H1 (cell line): Measurements from ENCODE around the gene XRN2. TPM values are rescaled to one million over a fixed set of nuclear protein-coding genes. Genes with fewer than 3 reads are reported as not detected.

Experiments used
- CTCF ChIA-PET: fragments of 300-600 bp; sonication (Branson Sonifier 250); formaldehyde crosslinking; loops from one replicate; lab custom pipeline; 2021; ENCODE audit not compliant: partially characterized antibody; lab: Charles Lee
- POLR2A ChIA-PET: fragments of 300-600 bp; sonication (Branson Sonifier 250); formaldehyde crosslinking; loops from one replicate; lab custom pipeline; 2021; ENCODE audit warnings: inconsistent platforms; ENCODE audit not compliant: partially characterized antibody; lab: Charles Lee
- DNase-seq, 2 experiments: peaks; one replicate each; pipeline versions ENCODE4 v3.0.0 to v3.0.0-alpha.2; 2010 to 2022; ENCODE audit warnings: low spot score in 2 of 2, low read depth in 1 of 2, mixed read lengths in 1 of 2
- FAIRE-seq: peaks from 2 replicates; lab custom pipeline; 2011; peaks lifted over from hg19 to GRCh38; lab: Jason Lieb, UNC
- H2AFZ ChIP-seq: 2 replicates; pipeline ENCODE4 v1.8.1; 2012; ENCODE audit warnings: low read length, inconsistent platforms
- H2AK5ac ChIP-seq: 2 replicates; pipeline ENCODE4 v1.6.1; 2013; ENCODE audit warnings: low read depth, low read length
- H2BK120ac ChIP-seq: replicated peaks from 2 replicates; pipeline ENCODE3; 2013; ENCODE audit warnings: low read depth, low read length, inconsistent platforms
- H2BK12ac ChIP-seq: 2 replicates; pipeline ENCODE4 v1.6.1; 2013; ENCODE audit warnings: low read depth, low read length
- H2BK15ac ChIP-seq: 2 replicates; pipeline ENCODE4 v1.6.1; 2013; ENCODE audit warnings: low read length
- H2BK20ac ChIP-seq: 2 replicates; pipeline ENCODE4 v1.6.1; 2013; ENCODE audit warnings: low read length
- H2BK5ac ChIP-seq: 2 replicates; pipeline ENCODE4 v1.6.1; 2013; ENCODE audit warnings: low read depth, low read length
- H3K14ac ChIP-seq: 2 replicates; pipeline ENCODE4 v1.6.1; 2013; ENCODE audit warnings: inconsistent platforms; ENCODE audit not compliant: insufficient read length
- H3K18ac ChIP-seq: 2 replicates; pipeline ENCODE4 v1.6.1; 2013; ENCODE audit warnings: low read length; ENCODE audit errors: extremely low read depth
- H3K23ac ChIP-seq: 2 replicates; pipeline ENCODE4 v1.6.1; 2013; ENCODE audit warnings: inconsistent platforms; ENCODE audit not compliant: insufficient read length
- H3K23me2 ChIP-seq: 2 replicates; pipeline ENCODE4 v1.6.1; 2013; ENCODE audit warnings: low read depth, low read length
- H3K27ac ChIP-seq: 2 replicates; pipeline ENCODE4 v1.6.1; 2011; ENCODE audit warnings: low read depth, low read length, inconsistent platforms
- H3K27me3 ChIP-seq, 4 experiments: replicated peaks in 1 of 4; 1 replicate in 1 of 4; 2 replicates in 3 of 4; pipeline versions ENCODE4 v1.6.1 to v1.8.1; 2011 to 2013; ENCODE audit warnings: low read length in 3 of 4, mild to moderate bottlenecking in 3 of 4, inconsistent platforms in 2 of 4, mixed read lengths in 2 of 4, moderate library complexity in 1 of 4; ENCODE audit not compliant: control insufficient read depth in 3 of 4, insufficient read depth in 3 of 4; ENCODE audit errors: extremely low read depth in 1 of 4
- H3K36me3 ChIP-seq, 4 experiments: 2 replicates each; pipeline versions ENCODE4 v1.6.1 to v1.8.1; 2011 to 2013; ENCODE audit warnings: mild to moderate bottlenecking in 4 of 4, low read length in 3 of 4, moderate library complexity in 2 of 4, control low read depth in 1 of 4, inconsistent platforms in 1 of 4; ENCODE audit not compliant: insufficient read depth in 4 of 4, control insufficient read depth in 2 of 4
- H3K4ac ChIP-seq: replicated peaks from 2 replicates; pipeline ENCODE3; 2013; ENCODE audit warnings: low read length, low read depth, mixed read lengths, inconsistent platforms; ENCODE audit not compliant: insufficient read length
- H3K4me1 ChIP-seq, 4 experiments: replicated peaks in 1 of 4; 1 replicate in 1 of 4; 2 replicates in 3 of 4; pipeline versions ENCODE4 v1.6.1 to v1.8.1; 2011 to 2013; ENCODE audit warnings: low read length in 3 of 4, inconsistent platforms in 2 of 4, mixed read lengths in 1 of 4; ENCODE audit not compliant: insufficient read depth in 4 of 4, control insufficient read depth in 3 of 4
- H3K4me2 ChIP-seq, 2 experiments: 2 replicates each; pipeline versions ENCODE4 v1.6.1 to v1.8.1; 2011 to 2013; ENCODE audit warnings: low read depth in 2 of 2, low read length in 2 of 2, control low read depth in 1 of 2, inconsistent platforms in 1 of 2, mild to moderate bottlenecking in 1 of 2; ENCODE audit not compliant: insufficient read depth in 1 of 2
- H3K4me3 ChIP-seq, 4 experiments: fragments of 200-600, 300-600 bp in 1 of 4; sonication (generic), shearing (Covaris generic), sonication (Bioruptor Twin) in 1 of 4; 2 replicates each; pipeline versions ENCODE4 v1.5.1 to v1.8.1; 2011 to 2016; ENCODE audit warnings: low read length in 4 of 4, low read depth in 3 of 4, control low read depth in 2 of 4, inconsistent platforms in 2 of 4, mild to moderate bottlenecking in 2 of 4, mixed read lengths in 1 of 4, moderate library complexity in 1 of 4; ENCODE audit not compliant: insufficient read depth in 2 of 4; ENCODE audit errors: extremely low read depth in 1 of 4
- H3K56ac ChIP-seq: replicated peaks from 2 replicates; pipeline ENCODE3; 2013; ENCODE audit warnings: low read depth, mild to moderate bottlenecking, mixed read lengths, low read length, inconsistent platforms; ENCODE audit not compliant: insufficient read length
- H3K79me1 ChIP-seq: 2 replicates; pipeline ENCODE4 v1.6.1; 2013; ENCODE audit warnings: low read depth, low read length, control low read depth
- H3K79me2 ChIP-seq, 2 experiments: 2 replicates each; pipeline versions ENCODE4 v1.6.1 to v1.8.1; 2012 to 2013; ENCODE audit warnings: low read length in 2 of 2, mild to moderate bottlenecking in 2 of 2, inconsistent platforms in 1 of 2; ENCODE audit not compliant: insufficient read depth in 2 of 2, control insufficient read depth in 1 of 2
- H3K9ac ChIP-seq, 4 experiments: replicated peaks in 1 of 4; 1 replicate in 1 of 4; 2 replicates in 3 of 4; pipeline versions ENCODE4 v1.6.1 to v1.8.1; 2011 to 2013; ENCODE audit warnings: low read depth in 3 of 4, low read length in 3 of 4, control low read depth in 2 of 4, mild to moderate bottlenecking in 2 of 4, moderate library complexity in 2 of 4, inconsistent platforms in 1 of 4; ENCODE audit errors: extremely low read depth in 1 of 4
- H3K9me3 ChIP-seq, 2 experiments: 2 replicates each; pipeline versions ENCODE4 v1.6.1 to v1.8.1; 2012 to 2013; ENCODE audit warnings: mild to moderate bottlenecking in 2 of 2, moderate library complexity in 2 of 2, control low read depth in 1 of 2, inconsistent platforms in 1 of 2, low read depth in 1 of 2, low read length in 1 of 2, mixed read lengths in 1 of 2; ENCODE audit not compliant: insufficient read depth in 2 of 2
- H4K20me1 ChIP-seq, 2 experiments: replicated peaks in 1 of 2; 2 replicates each; pipeline versions ENCODE3 to v1.8.1; 2011 to 2013; ENCODE audit warnings: inconsistent platforms in 2 of 2, low read length in 2 of 2, mild to moderate bottlenecking in 1 of 2; ENCODE audit not compliant: insufficient read depth in 2 of 2, control insufficient read depth in 1 of 2
- H4K5ac ChIP-seq: 2 replicates; pipeline ENCODE4 v1.6.1; 2013; ENCODE audit warnings: low read length, low read depth, mixed read lengths, inconsistent platforms; ENCODE audit not compliant: insufficient read length
- H4K8ac ChIP-seq: 2 replicates; pipeline ENCODE4 v1.8.0; 2013; ENCODE audit warnings: mild to moderate bottlenecking, moderate library complexity, low read length, inconsistent platforms; ENCODE audit not compliant: insufficient read depth; ENCODE audit errors: extremely low read depth
- H4K91ac ChIP-seq: replicated peaks from 2 replicates; pipeline ENCODE3; 2013; ENCODE audit warnings: low read length, mixed read lengths, inconsistent platforms; ENCODE audit not compliant: insufficient read length
- CBX8 ChIP-seq: fragments of 300-800, 300-1000 bp; sonication (generic); IDR thresholded peaks from 2 replicates; pipeline ENCODE4 v1.7.1; 2016; ENCODE audit warnings: low read depth, low read length, borderline replicate concordance
- CHD1 ChIP-seq: IDR thresholded peaks from 2 replicates; pipeline ENCODE4 v1.6.1; 2012; ENCODE audit warnings: low read depth, low read length, improper control_type of control experiment
- POU5F1 ChIP-seq: IDR thresholded peaks from 2 replicates; pipeline ENCODE4 v1.6.1; 2011; ENCODE audit warnings: low read depth, mild to moderate bottlenecking, low read length, moderate library complexity
- SIRT6 ChIP-seq: IDR thresholded peaks from one replicate; pipeline ENCODE4 v1.7.1; 2012; ENCODE audit warnings: low read length, inconsistent platforms
- SIX5 ChIP-seq: IDR thresholded peaks from 2 replicates; pipeline ENCODE4 v1.6.1; 2011; ENCODE audit warnings: mild to moderate bottlenecking, low read depth, low read length
- TAF7 ChIP-seq: optimal IDR thresholded peaks from 2 replicates; pipeline ENCODE3; 2011; ENCODE audit warnings: low read depth, mild to moderate bottlenecking, inconsistent platforms, low read length, moderate library complexity, borderline replicate concordance
- TEAD4 ChIP-seq: IDR thresholded peaks from 2 replicates; pipeline ENCODE4 v1.6.1; 2012; ENCODE audit warnings: low read depth, low read length, inconsistent platforms, mixed read lengths
- WGBS, 2 experiments: shearing (Covaris generic) in 1 of 2; methylation state at CpG; one replicate each; pipeline versions ENCODE4 v1.1.6 to v1.1.7; 2013 to 2015; ENCODE audit warnings: low lambda C conversion rate in 2 of 2, mixed read lengths in 2 of 2, inconsistent platforms in 1 of 2, low coverage in 1 of 2, missing lambda C conversion rate in 1 of 2; ENCODE audit not compliant: insufficient replicate concordance in 2 of 2, insufficient coverage in 1 of 2, insufficient read length in 1 of 2; ENCODE audit errors: extremely low coverage in 1 of 2, missing lambda C conversion rate in 1 of 2; 5-methylcytosine and 5-hydroxymethylcytosine counted together
- polyA plus RNA-seq, 7 experiments: library from polyadenylated mRNA; depleted of rRNA in 3 of 7; stranded (reverse) in 5 of 7; unstranded in 2 of 7; fragments of >200 nt in 5 of 7; fragments of 200-250 nt in 2 of 7; gene quantifications; 1 replicate in 5 of 7; 2 replicates in 1 of 7; 4 replicates in 1 of 7; pipeline versions ENCODE4 v1.2.1 to v1.2.3, GENCODE V29; 2011 to 2013; ENCODE audit warnings: missing spikeins in 2 of 7, mixed read lengths in 2 of 7
- total RNA-seq: library from RNA; stranded (reverse); fragmentation: NEBNext Ultra II Directional; extraction: Animal tissue kit (Norgen Biotek cat#: 25700); gene quantifications from 2 replicates; pipeline ENCODE4 v1.2.1, GENCODE V29; 2021
- TF ChIP-seq, protein P1 (sequence below), 3 experiments: IDR thresholded peaks; 1 replicate in 2 of 3; 2 replicates in 1 of 3; pipeline versions ENCODE4 v1.5.1 to v1.6.1; 2011; ENCODE audit warnings: low read length in 3 of 3, mild to moderate bottlenecking in 3 of 3, inconsistent platforms in 2 of 3, low read depth in 1 of 3, moderate library complexity in 1 of 3; ENCODE audit not compliant: insufficient read depth in 1 of 3; ENCODE audit errors: control extremely low read depth in 1 of 3
- TF ChIP-seq, protein P2 (sequence below): IDR thresholded peaks from 2 replicates; pipeline ENCODE4 v1.6.1; 2011; ENCODE audit warnings: low read length, improper control_type of control experiment

The XRN2 gene
- total and polyA plus RNA-seq, 2 of the 8 experiments (the other 6 are each of a cell fraction or from before 2014, with no cell fraction given) = 60.3 to 139 TPM

DNA sequence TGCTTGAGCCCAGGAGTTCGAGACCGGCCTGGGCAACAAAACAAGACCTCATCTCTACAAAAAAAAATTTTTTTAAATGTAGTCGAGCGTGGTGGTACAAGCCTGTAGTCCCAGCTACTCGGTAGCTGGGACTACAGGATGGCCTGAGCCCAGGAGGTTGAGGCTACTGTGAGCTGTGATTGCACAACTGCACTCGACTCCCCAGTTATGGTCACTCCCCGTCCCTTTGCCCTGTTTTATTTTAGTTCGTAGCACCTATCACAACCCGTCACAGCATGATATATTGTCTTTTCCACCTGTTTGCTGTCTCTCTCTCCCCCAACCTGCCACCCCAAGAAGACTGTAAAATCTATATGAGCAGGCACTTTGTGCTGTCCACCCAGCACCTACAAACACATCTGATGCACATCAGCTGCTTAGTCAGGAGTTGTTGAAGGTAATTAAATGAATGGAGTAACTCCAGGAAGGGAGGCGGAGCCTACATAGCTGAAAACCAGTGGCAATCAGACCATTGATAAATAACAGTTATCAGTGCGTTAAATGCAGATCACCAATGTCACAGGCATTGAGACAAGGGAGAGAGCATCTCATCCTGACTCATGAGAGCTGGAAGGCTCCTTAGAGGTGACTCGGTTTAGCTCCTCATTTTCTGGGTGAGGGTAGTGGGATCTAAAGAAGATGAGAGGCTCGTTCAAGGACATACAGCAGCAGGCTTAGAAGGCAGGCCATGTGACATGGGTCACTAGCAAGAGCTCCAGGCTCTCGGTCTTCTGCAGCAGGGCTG is 14.4 kb upstream of the XRN2 start:
- Histone ChIP-seq H3K23ac (no peak overlapping the region), H3K23me2 (no peaks in the 10 kb centered on the region), H3K79me2 (no peaks in the 10 kb centered on the region), H4K20me1 (no peaks in the 10 kb centered on the region), H4K5ac (no peak overlapping the region), H3K9ac (no peak overlapping the region), H3K4me1 (no peaks in the 10 kb centered on the region), H3K9me3 (peaks cover 0 to 3% of the 10 kb centered on the region in 2 experiments; a peak in 1 of 4 replicates), H3K4me3 (no peak overlapping the region), H4K8ac (no peak overlapping the region), H2AK5ac (no peak overlapping the region), H3K27ac (no peak overlapping the region), H3K27me3 (no peaks in the 10 kb centered on the region), H3K18ac (no peak overlapping the region; the same call in 1 of the 2 replicates), H2BK120ac (no peak overlapping the region), H2BK15ac (no peak overlapping the region), H2BK20ac (no peak overlapping the region), H4K91ac (no peak overlapping the region), H3K79me1 (no peaks in the 10 kb centered on the region), H3K4ac (no peak overlapping the region), H3K4me2 (no peak overlapping the region), H3K14ac (no peak overlapping the region), H3K56ac (no peak overlapping the region), H2BK12ac (no peak overlapping the region), H2BK5ac (no peak overlapping the region), H3K36me3 (no peaks in the 10 kb centered on the region), H2AFZ (peak overlapping the region; percentile 55; the same call in 1 of the 2 replicates)
- DNase-seq (no peak), FAIRE-seq (no peak)
- WGBS, 2 experiments = 89% methylated on average over 14 of the region's 14 CpGs; no CpG with 5 or more reads in 1 of the 2 experiments
- ChIA-PET POLR2A (interaction anchor here (1.3 to 3.0 kb wide), 2 partner anchors 12 to 14 kb away, joined by 4 to 13 read pairs; partner anchors contain the start of gene XRN2), CTCF (interaction anchor here (0.6 to 2.7 kb wide), 5 partner anchors 14 to 509 kb away, joined by 3 to 12 read pairs (median 5); partner anchors contain the start of gene XRN2)
- no peak for TF ChIP-seq TAF7
- no peak for TF ChIP-seq CBX8
- no peak for TF ChIP-seq TEAD4
- TF ChIP-seq POU5F1 = no peak
- TF ChIP-seq CHD1 = no peak
- no peak for TF ChIP-seq SIRT6
- TF ChIP-seq SIX5 = no peak
- TF ChIP-seq, protein P1, sequence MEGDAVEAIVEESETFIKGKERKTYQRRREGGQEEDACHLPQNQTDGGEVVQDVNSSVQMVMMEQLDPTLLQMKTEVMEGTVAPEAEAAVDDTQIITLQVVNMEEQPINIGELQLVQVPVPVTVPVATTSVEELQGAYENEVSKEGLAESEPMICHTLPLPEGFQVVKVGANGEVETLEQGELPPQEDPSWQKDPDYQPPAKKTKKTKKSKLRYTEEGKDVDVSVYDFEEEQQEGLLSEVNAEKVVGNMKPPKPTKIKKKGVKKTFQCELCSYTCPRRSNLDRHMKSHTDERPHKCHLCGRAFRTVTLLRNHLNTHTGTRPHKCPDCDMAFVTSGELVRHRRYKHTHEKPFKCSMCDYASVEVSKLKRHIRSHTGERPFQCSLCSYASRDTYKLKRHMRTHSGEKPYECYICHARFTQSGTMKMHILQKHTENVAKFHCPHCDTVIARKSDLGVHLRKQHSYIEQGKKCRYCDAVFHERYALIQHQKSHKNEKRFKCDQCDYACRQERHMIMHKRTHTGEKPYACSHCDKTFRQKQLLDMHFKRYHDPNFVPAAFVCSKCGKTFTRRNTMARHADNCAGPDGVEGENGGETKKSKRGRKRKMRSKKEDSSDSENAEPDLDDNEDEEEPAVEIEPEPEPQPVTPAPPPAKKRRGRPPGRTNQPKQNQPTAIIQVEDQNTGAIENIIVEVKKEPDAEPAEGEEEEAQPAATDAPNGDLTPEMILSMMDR (IDR thresholded peaks at IDR 0.05; ENCODE audit: control extremely low read depth in 1 of 3, insufficient read depth in 1 of 3, low read depth in 1 of 3, low read length in 3 of 3) = no peak
- TF ChIP-seq, protein P2, sequence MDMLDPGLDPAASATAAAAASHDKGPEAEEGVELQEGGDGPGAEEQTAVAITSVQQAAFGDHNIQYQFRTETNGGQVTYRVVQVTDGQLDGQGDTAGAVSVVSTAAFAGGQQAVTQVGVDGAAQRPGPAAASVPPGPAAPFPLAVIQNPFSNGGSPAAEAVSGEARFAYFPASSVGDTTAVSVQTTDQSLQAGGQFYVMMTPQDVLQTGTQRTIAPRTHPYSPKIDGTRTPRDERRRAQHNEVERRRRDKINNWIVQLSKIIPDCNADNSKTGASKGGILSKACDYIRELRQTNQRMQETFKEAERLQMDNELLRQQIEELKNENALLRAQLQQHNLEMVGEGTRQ = no peak
